ENCODE measurements around the gene IL15RA.
A peak's percentile ranks its signal among the peaks of the same experiment; 100 is the strongest.
"Not testable (repeated sequence)": the region's sequence is repeated elsewhere in the genome, so short reads cannot be mapped to it uniquely, and the experiment has no call there.

IL15RA gene

GRCh38 chr10:5968037-5968680 is 9.2 kb downstream of the IL15RA start:
- DNase-seq, result no peak

GRCh38 chr10:5965266-5965665 is 12.1 kb downstream of the IL15RA start:
- no peak for DNase-seq

- DNase-seq, result no peak
Measured at GRCh38 chr10:5964736-5965135, 12.6 kb downstream of the IL15RA start.

- DNase-seq, result no peak
Measured at GRCh38 chr10:5963591-5963990, 13.8 kb downstream of the IL15RA start.

GRCh38 chr10:5963071-5963470 is 14.3 kb downstream of the IL15RA start:
- DNase-seq, result no peak

GRCh38 chr10:5962358-5962940 is 14.9 kb downstream of the IL15RA start:
- DNase-seq, result not testable (repeated sequence)

GRCh38 chr10:5961405-5962100 is 15.8 kb downstream of the IL15RA start:
- no peak for DNase-seq

- DNase-seq, result not testable (repeated sequence)
Measured at GRCh38 chr10:5960973-5961275, 16.4 kb downstream of the IL15RA start.

- no peak for DNase-seq
Measured at GRCh38 chr10:5960070-5960972, 17.0 kb downstream of the IL15RA start.

GRCh38 chr10:5959581-5960069 is 17.7 kb downstream of the IL15RA start:
- no peak for DNase-seq

GRCh38 chr10:5959142-5959541 is 18.2 kb downstream of the IL15RA start:
- no peak for DNase-seq

- DNase-seq, result no peak
Measured at GRCh38 chr10:5958675-5959074, 18.7 kb downstream of the IL15RA start.

GRCh38 chr10:5958077-5958476 is 19.3 kb downstream of the IL15RA start:
- no peak for DNase-seq

GRCh38 chr10:5956146-5956936 is 21.0 kb downstream of the IL15RA start:
- no peak for DNase-seq

- peak; percentile 2 for DNase-seq
Measured at GRCh38 chr10:5953676-5954075, 23.7 kb downstream of the IL15RA start.

- no peak for DNase-seq
Measured at GRCh38 chr10:5952731-5953385, 24.5 kb downstream of the IL15RA start.

- DNase-seq, result no peak
Measured at GRCh38 chr10:5951721-5952407, 25.5 kb downstream of the IL15RA start.

GRCh38 chr10:5951167-5951711 is 26.1 kb downstream of the IL15RA start:
- DNase-seq, result no peak

- no peak for DNase-seq
Measured at GRCh38 chr10:5949009-5949759, 28.2 kb downstream of the IL15RA start.

GRCh38 chr10:5948208-5948585 is 29.1 kb downstream of the IL15RA start:
- DNase-seq, result no peak

All from DMS79 treated with DMSO at 0.1 percent for 48 hours (cell line).